ENCODE data around the gene GRB10.

- TF ChIP-seq POLR2A (IDR thresholded peaks at IDR 0.05; ENCODE audit: low read length) = no peak
- no peak for TF ChIP-seq GATA1 (IDR thresholded peaks at IDR 0.05; ENCODE audit: low read depth, low read length)
Observed at GRCh38 chr7:50745336-50745735, 37.4 kb downstream of the GRB10 start.

Measured in erythroblast (primary cell).